H1 (cell line): ENCODE results near the gene PACS1. TPM values are rescaled to one million over a fixed set of nuclear protein-coding genes. Genes with fewer than 3 reads are reported as not detected.

ENCODE experiments used
- CTCF ChIA-PET: fragments of 300-600 bp; sonication (Branson Sonifier 250); formaldehyde crosslinking; loops from one replicate; lab custom pipeline; 2021; ENCODE audit not compliant: partially characterized antibody; lab: Charles Lee
- POLR2A ChIA-PET: fragments of 300-600 bp; sonication (Branson Sonifier 250); formaldehyde crosslinking; loops from one replicate; lab custom pipeline; 2021; ENCODE audit warnings: inconsistent platforms; ENCODE audit not compliant: partially characterized antibody; lab: Charles Lee
- DNase-seq, 2 experiments: peaks; one replicate each; pipeline versions ENCODE4 v3.0.0 to v3.0.0-alpha.2; 2010 to 2022; ENCODE audit warnings: low spot score in 2 of 2, low read depth in 1 of 2, mixed read lengths in 1 of 2
- FAIRE-seq: peaks from 2 replicates; lab custom pipeline; 2011; peaks lifted over from hg19 to GRCh38; lab: Jason Lieb, UNC
- H2AFZ ChIP-seq: 2 replicates; pipeline ENCODE4 v1.8.1; 2012; ENCODE audit warnings: low read length, inconsistent platforms
- H2AK5ac ChIP-seq: 2 replicates; pipeline ENCODE4 v1.6.1; 2013; ENCODE audit warnings: low read depth, low read length
- H2BK120ac ChIP-seq: replicated peaks from 2 replicates; pipeline ENCODE3; 2013; ENCODE audit warnings: low read depth, low read length, inconsistent platforms
- H2BK12ac ChIP-seq: 2 replicates; pipeline ENCODE4 v1.6.1; 2013; ENCODE audit warnings: low read depth, low read length
- H2BK15ac ChIP-seq: 2 replicates; pipeline ENCODE4 v1.6.1; 2013; ENCODE audit warnings: low read length
- H2BK20ac ChIP-seq: 2 replicates; pipeline ENCODE4 v1.6.1; 2013; ENCODE audit warnings: low read length
- H2BK5ac ChIP-seq: 2 replicates; pipeline ENCODE4 v1.6.1; 2013; ENCODE audit warnings: low read depth, low read length
- H3K14ac ChIP-seq: 2 replicates; pipeline ENCODE4 v1.6.1; 2013; ENCODE audit warnings: inconsistent platforms; ENCODE audit not compliant: insufficient read length
- H3K18ac ChIP-seq: 2 replicates; pipeline ENCODE4 v1.6.1; 2013; ENCODE audit warnings: low read length; ENCODE audit errors: extremely low read depth
- H3K23ac ChIP-seq: 2 replicates; pipeline ENCODE4 v1.6.1; 2013; ENCODE audit warnings: inconsistent platforms; ENCODE audit not compliant: insufficient read length
- H3K23me2 ChIP-seq: 2 replicates; pipeline ENCODE4 v1.6.1; 2013; ENCODE audit warnings: low read depth, low read length
- H3K27ac ChIP-seq: 2 replicates; pipeline ENCODE4 v1.6.1; 2011; ENCODE audit warnings: low read depth, low read length, inconsistent platforms
- H3K27me3 ChIP-seq, 4 experiments: replicated peaks in 1 of 4; 1 replicate in 1 of 4; 2 replicates in 3 of 4; pipeline versions ENCODE4 v1.6.1 to v1.8.1; 2011 to 2013; ENCODE audit warnings: low read length in 3 of 4, mild to moderate bottlenecking in 3 of 4, inconsistent platforms in 2 of 4, mixed read lengths in 2 of 4, moderate library complexity in 1 of 4; ENCODE audit not compliant: control insufficient read depth in 3 of 4, insufficient read depth in 3 of 4; ENCODE audit errors: extremely low read depth in 1 of 4
- H3K36me3 ChIP-seq, 4 experiments: 2 replicates each; pipeline versions ENCODE4 v1.6.1 to v1.8.1; 2011 to 2013; ENCODE audit warnings: mild to moderate bottlenecking in 4 of 4, low read length in 3 of 4, moderate library complexity in 2 of 4, control low read depth in 1 of 4, inconsistent platforms in 1 of 4; ENCODE audit not compliant: insufficient read depth in 4 of 4, control insufficient read depth in 2 of 4
- H3K4ac ChIP-seq: replicated peaks from 2 replicates; pipeline ENCODE3; 2013; ENCODE audit warnings: low read length, low read depth, mixed read lengths, inconsistent platforms; ENCODE audit not compliant: insufficient read length
- H3K4me1 ChIP-seq, 4 experiments: replicated peaks in 1 of 4; 1 replicate in 1 of 4; 2 replicates in 3 of 4; pipeline versions ENCODE4 v1.6.1 to v1.8.1; 2011 to 2013; ENCODE audit warnings: low read length in 3 of 4, inconsistent platforms in 2 of 4, mixed read lengths in 1 of 4; ENCODE audit not compliant: insufficient read depth in 4 of 4, control insufficient read depth in 3 of 4
- H3K4me2 ChIP-seq, 2 experiments: 2 replicates each; pipeline versions ENCODE4 v1.6.1 to v1.8.1; 2011 to 2013; ENCODE audit warnings: low read depth in 2 of 2, low read length in 2 of 2, control low read depth in 1 of 2, inconsistent platforms in 1 of 2, mild to moderate bottlenecking in 1 of 2; ENCODE audit not compliant: insufficient read depth in 1 of 2
- H3K4me3 ChIP-seq, 4 experiments: fragments of 200-600, 300-600 bp in 1 of 4; sonication (generic), shearing (Covaris generic), sonication (Bioruptor Twin) in 1 of 4; 2 replicates each; pipeline versions ENCODE4 v1.5.1 to v1.8.1; 2011 to 2016; ENCODE audit warnings: low read length in 4 of 4, low read depth in 3 of 4, control low read depth in 2 of 4, inconsistent platforms in 2 of 4, mild to moderate bottlenecking in 2 of 4, mixed read lengths in 1 of 4, moderate library complexity in 1 of 4; ENCODE audit not compliant: insufficient read depth in 2 of 4; ENCODE audit errors: extremely low read depth in 1 of 4
- H3K56ac ChIP-seq: replicated peaks from 2 replicates; pipeline ENCODE3; 2013; ENCODE audit warnings: low read depth, mild to moderate bottlenecking, mixed read lengths, low read length, inconsistent platforms; ENCODE audit not compliant: insufficient read length
- H3K79me1 ChIP-seq: 2 replicates; pipeline ENCODE4 v1.6.1; 2013; ENCODE audit warnings: low read depth, low read length, control low read depth
- H3K79me2 ChIP-seq, 2 experiments: 2 replicates each; pipeline versions ENCODE4 v1.6.1 to v1.8.1; 2012 to 2013; ENCODE audit warnings: low read length in 2 of 2, mild to moderate bottlenecking in 2 of 2, inconsistent platforms in 1 of 2; ENCODE audit not compliant: insufficient read depth in 2 of 2, control insufficient read depth in 1 of 2
- H3K9ac ChIP-seq, 4 experiments: replicated peaks in 1 of 4; 1 replicate in 1 of 4; 2 replicates in 3 of 4; pipeline versions ENCODE4 v1.6.1 to v1.8.1; 2011 to 2013; ENCODE audit warnings: low read depth in 3 of 4, low read length in 3 of 4, control low read depth in 2 of 4, mild to moderate bottlenecking in 2 of 4, moderate library complexity in 2 of 4, inconsistent platforms in 1 of 4; ENCODE audit errors: extremely low read depth in 1 of 4
- H3K9me3 ChIP-seq, 2 experiments: 2 replicates each; pipeline versions ENCODE4 v1.6.1 to v1.8.1; 2012 to 2013; ENCODE audit warnings: mild to moderate bottlenecking in 2 of 2, moderate library complexity in 2 of 2, control low read depth in 1 of 2, inconsistent platforms in 1 of 2, low read depth in 1 of 2, low read length in 1 of 2, mixed read lengths in 1 of 2; ENCODE audit not compliant: insufficient read depth in 2 of 2
- H4K20me1 ChIP-seq, 2 experiments: replicated peaks in 1 of 2; 2 replicates each; pipeline versions ENCODE3 to v1.8.1; 2011 to 2013; ENCODE audit warnings: inconsistent platforms in 2 of 2, low read length in 2 of 2, mild to moderate bottlenecking in 1 of 2; ENCODE audit not compliant: insufficient read depth in 2 of 2, control insufficient read depth in 1 of 2
- H4K5ac ChIP-seq: 2 replicates; pipeline ENCODE4 v1.6.1; 2013; ENCODE audit warnings: low read length, low read depth, mixed read lengths, inconsistent platforms; ENCODE audit not compliant: insufficient read length
- H4K8ac ChIP-seq: 2 replicates; pipeline ENCODE4 v1.8.0; 2013; ENCODE audit warnings: mild to moderate bottlenecking, moderate library complexity, low read length, inconsistent platforms; ENCODE audit not compliant: insufficient read depth; ENCODE audit errors: extremely low read depth
- H4K91ac ChIP-seq: replicated peaks from 2 replicates; pipeline ENCODE3; 2013; ENCODE audit warnings: low read length, mixed read lengths, inconsistent platforms; ENCODE audit not compliant: insufficient read length
- BACH1 ChIP-seq: IDR thresholded peaks from 2 replicates; pipeline ENCODE4 v1.6.1; 2012; ENCODE audit warnings: low read length, improper control_type of control experiment
- BCL11A ChIP-seq, 2 experiments: IDR thresholded peaks; one replicate each; pipeline ENCODE4 v1.6.1; 2011; ENCODE audit warnings: low read depth in 2 of 2, low read length in 2 of 2, mild to moderate bottlenecking in 2 of 2
- CHD1 ChIP-seq: IDR thresholded peaks from 2 replicates; pipeline ENCODE4 v1.6.1; 2012; ENCODE audit warnings: low read depth, low read length, improper control_type of control experiment
- GABPA ChIP-seq: IDR thresholded peaks from 2 replicates; pipeline ENCODE4 v1.6.1; 2011; ENCODE audit warnings: mild to moderate bottlenecking, low read length, moderate library complexity, borderline replicate concordance; ENCODE audit not compliant: insufficient read depth
- RAD21 ChIP-seq, 2 experiments: IDR thresholded peaks in 1 of 2; conservative IDR thresholded peaks in 1 of 2; 2 replicates each; pipeline ENCODE4 v1.6.1; 2011; ENCODE audit warnings: low read depth in 2 of 2, low read length in 2 of 2, improper control_type of control experiment in 1 of 2, inconsistent platforms in 1 of 2, mild to moderate bottlenecking in 1 of 2, moderate library complexity in 1 of 2
- RNF2 ChIP-seq: fragments of 200-900, 300-1000 bp; sonication (generic); IDR thresholded peaks from 2 replicates; pipeline ENCODE4 v1.7.1; 2016; ENCODE audit warnings: borderline replicate concordance, low read depth, mild to moderate bottlenecking, antibody characterized with exemption, low read length; ENCODE audit not compliant: poor library complexity, severe bottlenecking; ENCODE audit errors: missing control alignments
- SRF ChIP-seq: IDR thresholded peaks from 2 replicates; pipeline ENCODE4 v1.6.1; 2011; ENCODE audit warnings: mild to moderate bottlenecking, low read depth, low read length, moderate library complexity
- WGBS, 2 experiments: shearing (Covaris generic) in 1 of 2; methylation state at CpG; one replicate each; pipeline versions ENCODE4 v1.1.6 to v1.1.7; 2013 to 2015; ENCODE audit warnings: low lambda C conversion rate in 2 of 2, mixed read lengths in 2 of 2, inconsistent platforms in 1 of 2, low coverage in 1 of 2, missing lambda C conversion rate in 1 of 2; ENCODE audit not compliant: insufficient replicate concordance in 2 of 2, insufficient coverage in 1 of 2, insufficient read length in 1 of 2; ENCODE audit errors: extremely low coverage in 1 of 2, missing lambda C conversion rate in 1 of 2; 5-methylcytosine and 5-hydroxymethylcytosine counted together
- polyA plus RNA-seq, 7 experiments: library from polyadenylated mRNA; depleted of rRNA in 3 of 7; stranded (reverse) in 5 of 7; unstranded in 2 of 7; fragments of >200 nt in 5 of 7; fragments of 200-250 nt in 2 of 7; gene quantifications; 1 replicate in 5 of 7; 2 replicates in 1 of 7; 4 replicates in 1 of 7; pipeline versions ENCODE4 v1.2.1 to v1.2.3, GENCODE V29; 2011 to 2013; ENCODE audit warnings: missing spikeins in 2 of 7, mixed read lengths in 2 of 7
- total RNA-seq: library from RNA; stranded (reverse); fragmentation: NEBNext Ultra II Directional; extraction: Animal tissue kit (Norgen Biotek cat#: 25700); gene quantifications from 2 replicates; pipeline ENCODE4 v1.2.1, GENCODE V29; 2021

The PACS1 gene
- total and polyA plus RNA-seq, 2 of the 8 experiments (the other 6 are each of a cell fraction or from before 2014, with no cell fraction given) = 11.5 to 36.0 TPM

DNA sequence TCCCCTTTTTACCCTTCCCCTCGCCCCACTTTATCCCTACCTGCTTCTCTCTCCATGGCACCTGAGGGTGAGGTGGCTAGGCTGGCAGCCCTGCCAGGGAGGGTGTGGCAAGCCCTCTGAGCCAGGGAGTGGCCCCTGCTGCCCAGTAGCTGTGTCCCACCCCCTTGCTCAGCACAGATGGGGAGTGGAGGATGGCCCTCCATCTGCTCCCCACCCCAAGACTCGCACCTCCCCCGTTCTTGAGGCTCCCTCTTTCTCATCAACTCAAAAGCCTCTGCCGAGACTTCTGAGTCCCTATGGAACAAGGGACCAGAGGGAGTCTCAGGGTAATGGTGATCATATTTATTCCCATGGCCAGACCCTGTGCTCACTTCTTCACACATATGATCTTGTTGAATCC, 223.3 kb downstream of the PACS1 start:
- H4K20me1 ChIP-seq = peaks cover 4 to 5% of the 10 kb centered on the region in 2 experiments
- H3K79me2 ChIP-seq = peaks cover 0 to 2% of the 10 kb centered on the region in 2 experiments; a peak in 1 of 4 replicates
- H2BK15ac ChIP-seq = no peak overlapping the region
- H2BK120ac ChIP-seq = no peak overlapping the region
- no peak overlapping the region for H2AFZ ChIP-seq
- H3K23me2 ChIP-seq = peaks cover 10% of the 10 kb centered on the region; the same call in 1 of the 2 replicates
- no peak overlapping the region for H3K4ac ChIP-seq
- no peak overlapping the region for H3K4me2 ChIP-seq
- peaks cover 2 to 30% (median 18%) of the 10 kb centered on the region in 4 experiments for H3K27me3 ChIP-seq
- H3K18ac ChIP-seq = no peak overlapping the region
- no peak for DNase-seq
- no peak overlapping the region for H3K56ac ChIP-seq
- H2BK20ac ChIP-seq = no peak overlapping the region
- H2BK5ac ChIP-seq = no peak overlapping the region
- H3K4me1 ChIP-seq = peaks cover 2 to 28% (median 8%) of the 10 kb centered on the region in 4 experiments; a peak in 6 of 7 replicates
- H3K36me3 ChIP-seq = no peaks in the 10 kb centered on the region
- 86% methylated on average over 4 of the region's 4 CpGs; no CpG with 5 or more reads in 1 of the 2 experiments for WGBS, 2 experiments
- H3K23ac ChIP-seq = no peak overlapping the region
- no peak overlapping the region for H3K27ac ChIP-seq
- no peak overlapping the region for H2BK12ac ChIP-seq
- H2AK5ac ChIP-seq = no peak overlapping the region
- no peak overlapping the region for H4K91ac ChIP-seq
- ChIA-PET CTCF (no interaction called here), POLR2A (interaction anchor here (1.5 kb wide), 1 partner anchor 16 kb away, joined by 3 read pairs; no protein-coding TSS in a partner anchor)
- H3K9ac ChIP-seq = no peak overlapping the region
- H3K9me3 ChIP-seq = no peaks in the 10 kb centered on the region
- no peak overlapping the region for H3K14ac ChIP-seq
- FAIRE-seq = no peak
- H3K79me1 ChIP-seq = 0 out of 2 replicates have a peak, but pooled peaks cover 2% of the 10 kb centered on the region
- no peak overlapping the region for H4K5ac ChIP-seq
- no peak overlapping the region for H4K8ac ChIP-seq
- no peak overlapping the region for H3K4me3 ChIP-seq
- TF ChIP-seq CHD1 (no peak), GABPA (no peak), BACH1 (no peak), RNF2 (no peak), SRF (no peak), RAD21 (IDR thresholded peaks at IDR 0.05 in 1 of 2, conservative IDR thresholded peaks at IDR 0.05 in 1 of 2; ENCODE audit: low read depth in 2 of 2, low read length in 2 of 2) (no peak), BCL11A (IDR thresholded peaks at IDR 0.05; ENCODE audit: low read depth in 2 of 2, low read length in 2 of 2) (no peak)
